LNCaP clone FGC (cell line): ENCODE data around the gene SPATA21.
"Not testable (repeated sequence)": the region's sequence is repeated elsewhere in the genome, so short reads cannot be mapped to it uniquely, and the experiment has no call there.

Experiments used
- DNase-seq: peaks from one replicate; pipeline ENCODE4 v3.0.0-alpha.2; 2011; ENCODE audit warnings: low read depth
- H3K4me3 ChIP-seq: 2 replicates; pipeline ENCODE4 v1.5.1; 2011; ENCODE audit warnings: mild to moderate bottlenecking, low read depth, low read length, control low read depth
- TF ChIP-seq, protein P1 (sequence below): IDR thresholded peaks from 2 replicates; pipeline ENCODE4 v1.5.1; 2012; ENCODE audit warnings: mild to moderate bottlenecking; ENCODE audit not compliant: control insufficient read depth, insufficient read depth; ENCODE audit errors: extremely low read depth

The SPATA21 gene

DNA sequence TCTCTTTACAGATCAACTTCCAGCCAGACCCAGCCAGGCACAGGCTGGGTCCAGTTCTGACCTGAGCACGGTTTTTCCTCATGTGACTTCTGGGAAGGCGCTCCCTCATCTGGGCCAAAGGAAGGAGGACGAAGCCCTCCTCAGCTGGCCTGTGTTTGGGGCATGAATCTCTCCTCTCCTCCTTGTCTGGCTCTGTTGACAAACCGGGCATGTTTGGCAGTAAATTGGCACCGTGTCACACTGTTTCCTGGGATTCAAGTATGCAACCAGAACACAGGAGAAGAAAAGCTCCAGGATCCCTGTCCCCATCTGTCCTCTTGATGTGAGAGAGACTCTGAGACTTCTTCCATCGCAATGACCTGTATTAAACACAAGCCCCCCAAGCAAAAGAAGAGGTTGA lies 21.6 kb upstream of the SPATA21 start:
- no peak for DNase-seq
- TF ChIP-seq, protein P1, sequence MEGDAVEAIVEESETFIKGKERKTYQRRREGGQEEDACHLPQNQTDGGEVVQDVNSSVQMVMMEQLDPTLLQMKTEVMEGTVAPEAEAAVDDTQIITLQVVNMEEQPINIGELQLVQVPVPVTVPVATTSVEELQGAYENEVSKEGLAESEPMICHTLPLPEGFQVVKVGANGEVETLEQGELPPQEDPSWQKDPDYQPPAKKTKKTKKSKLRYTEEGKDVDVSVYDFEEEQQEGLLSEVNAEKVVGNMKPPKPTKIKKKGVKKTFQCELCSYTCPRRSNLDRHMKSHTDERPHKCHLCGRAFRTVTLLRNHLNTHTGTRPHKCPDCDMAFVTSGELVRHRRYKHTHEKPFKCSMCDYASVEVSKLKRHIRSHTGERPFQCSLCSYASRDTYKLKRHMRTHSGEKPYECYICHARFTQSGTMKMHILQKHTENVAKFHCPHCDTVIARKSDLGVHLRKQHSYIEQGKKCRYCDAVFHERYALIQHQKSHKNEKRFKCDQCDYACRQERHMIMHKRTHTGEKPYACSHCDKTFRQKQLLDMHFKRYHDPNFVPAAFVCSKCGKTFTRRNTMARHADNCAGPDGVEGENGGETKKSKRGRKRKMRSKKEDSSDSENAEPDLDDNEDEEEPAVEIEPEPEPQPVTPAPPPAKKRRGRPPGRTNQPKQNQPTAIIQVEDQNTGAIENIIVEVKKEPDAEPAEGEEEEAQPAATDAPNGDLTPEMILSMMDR, result no peak
- H3K4me3 ChIP-seq, result no peak overlapping the region

DNA sequence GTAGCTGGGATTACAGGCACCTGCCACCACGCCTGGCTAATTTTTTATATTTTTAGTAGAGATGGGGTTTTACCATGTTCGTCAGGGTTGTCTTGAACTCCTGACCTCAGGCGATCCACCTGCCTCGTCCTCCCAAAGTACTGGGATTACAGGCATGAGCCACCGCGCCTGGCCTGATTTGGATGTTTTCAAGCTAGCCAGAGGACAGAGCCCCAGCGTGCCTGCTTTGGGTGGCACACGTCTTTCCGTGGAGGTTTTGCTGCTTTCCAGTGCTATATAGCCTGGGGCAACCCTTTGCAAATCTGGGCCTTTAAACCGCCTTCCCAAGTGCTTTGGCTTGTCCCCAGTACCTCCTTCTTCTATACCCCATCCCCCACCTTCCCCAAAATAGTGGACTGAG lies 18.9 kb upstream of the SPATA21 start:
- not testable (repeated sequence) for H3K4me3 ChIP-seq, DNase-seq

- not testable (repeated sequence) for H3K4me3 ChIP-seq
Observed at GRCh38 chr1:16454909-16455308, 17.7 kb upstream of the SPATA21 start.

GRCh38 chr1:16451841-16452528 lies 14.8 kb upstream of the SPATA21 start:
- TF ChIP-seq, protein P1, result no peak
- DNase-seq, result no peak
- H3K4me3 ChIP-seq, result no peak overlapping the region

More at GRCh38 chr1:16454909-16455308, 17.7 kb upstream of the SPATA21 start:
- not testable (repeated sequence) for DNase-seq

DNA sequence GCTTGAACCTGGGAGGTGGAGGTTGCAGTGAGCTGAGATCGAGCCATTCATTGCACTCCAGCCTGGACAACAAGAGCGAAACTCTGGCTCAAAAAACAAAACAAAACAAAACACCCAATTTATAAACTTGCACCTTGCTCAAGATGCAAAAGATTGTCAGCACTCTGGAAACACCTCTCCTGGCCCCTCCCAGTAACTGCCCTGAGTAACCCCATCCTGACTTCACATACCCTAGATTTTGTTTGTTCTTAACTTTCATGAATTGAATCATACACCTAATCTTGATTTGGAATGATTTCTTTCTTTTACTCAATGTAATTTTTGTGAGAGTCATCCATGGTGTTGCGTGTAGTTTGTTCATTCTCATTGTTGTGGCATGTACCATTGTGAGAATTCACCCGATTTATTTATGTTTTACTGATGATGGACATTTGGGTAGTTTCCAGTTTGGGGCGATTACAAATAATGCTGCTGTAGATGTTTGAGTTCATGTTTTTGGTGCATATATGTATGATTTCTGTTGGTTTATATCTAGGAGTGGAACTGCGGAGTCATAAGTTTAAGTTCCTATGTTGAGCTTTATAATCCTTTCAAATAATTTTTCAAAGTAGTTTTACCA lies 13.7 kb upstream of the SPATA21 start:
- TF ChIP-seq, protein P1, result no peak
- H3K4me3 ChIP-seq, result no peak overlapping the region
- no peak for DNase-seq

DNA sequence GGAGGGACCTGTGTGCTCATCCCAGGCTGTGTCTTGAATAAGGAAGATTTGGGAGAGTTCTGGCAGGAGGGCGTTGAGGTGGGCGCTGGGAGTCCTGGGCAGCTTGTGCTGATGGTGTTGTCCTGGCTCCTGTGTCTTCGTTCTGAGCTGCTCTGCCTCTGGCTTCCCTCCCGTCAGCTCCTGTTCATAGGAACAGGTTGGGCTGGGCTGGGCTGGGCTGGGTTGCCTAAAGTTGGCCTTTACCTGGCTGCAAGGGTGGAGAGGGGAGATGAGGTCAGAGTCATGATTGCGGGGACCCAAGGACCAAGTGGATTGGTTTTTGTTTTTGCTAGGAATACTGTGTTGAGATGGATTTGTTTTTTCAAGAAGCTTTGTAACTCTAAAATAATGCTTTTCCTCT lies 12.4 kb upstream of the SPATA21 start:
- TF ChIP-seq, protein P1, result no peak
- DNase-seq, result no peak
- no peak overlapping the region for H3K4me3 ChIP-seq

- no peak overlapping the region for H3K4me3 ChIP-seq
- DNase-seq, result no peak
- TF ChIP-seq, protein P1, result no peak
Observed at GRCh38 chr1:16449065-16449464, 11.8 kb upstream of the SPATA21 start.

GRCh38 chr1:16447641-16448040 lies 10.4 kb upstream of the SPATA21 start:
- no peak for DNase-seq
- H3K4me3 ChIP-seq, result no peak overlapping the region
- TF ChIP-seq, protein P1, result no peak
